H9 (cell line): Measurements from ENCODE around the gene TIAL1. TPM values are rescaled to one million over a fixed set of nuclear protein-coding genes. Genes with fewer than 3 reads are reported as not detected.

Source experiments
- DNase-seq: peaks from one replicate; pipeline ENCODE4 v3.0.0-alpha.2; 2017
- H2AFZ ChIP-seq: one replicate; pipeline ENCODE4 v1.6.1; 2013; ENCODE audit warnings: mild to moderate bottlenecking, low read length, control low read depth, moderate library complexity
- H2AK5ac ChIP-seq: 2 replicates; pipeline ENCODE4 v1.6.1; 2013; ENCODE audit warnings: low read length, control low read depth, mixed read lengths; ENCODE audit not compliant: insufficient read length
- H2BK120ac ChIP-seq: one replicate; pipeline ENCODE4 v1.6.1; 2013; ENCODE audit warnings: low read depth, mild to moderate bottlenecking, low read length, control low read depth, inconsistent platforms; ENCODE audit not compliant: poor library complexity, severe bottlenecking
- H2BK12ac ChIP-seq: 2 replicates; pipeline ENCODE4 v1.6.1; 2013; ENCODE audit warnings: low read length, control low read depth, mixed read lengths, low read depth; ENCODE audit not compliant: insufficient read length
- H2BK15ac ChIP-seq: 2 replicates; pipeline ENCODE4 v1.6.1; 2013; ENCODE audit warnings: low read depth, low read length, control low read depth
- H2BK20ac ChIP-seq: one replicate; pipeline ENCODE4 v1.6.1; 2013; ENCODE audit warnings: low read depth, mild to moderate bottlenecking, low read length, control low read depth, inconsistent platforms; ENCODE audit not compliant: poor library complexity, severe bottlenecking
- H2BK5ac ChIP-seq: 2 replicates; pipeline ENCODE4 v1.6.1; 2013; ENCODE audit warnings: low read length, control low read depth, mixed read lengths; ENCODE audit not compliant: insufficient read length
- H3K14ac ChIP-seq: 2 replicates; pipeline ENCODE4 v1.6.1; 2013; ENCODE audit warnings: low read length, control low read depth; ENCODE audit not compliant: insufficient read depth
- H3K18ac ChIP-seq: 2 replicates; pipeline ENCODE4 v1.6.1; 2013; ENCODE audit warnings: low read depth, mild to moderate bottlenecking, mixed read lengths, low read length, control low read depth; ENCODE audit not compliant: insufficient read length
- H3K23ac ChIP-seq: 2 replicates; pipeline ENCODE4 v1.6.1; 2013; ENCODE audit warnings: low read length, control low read depth, mixed read lengths, low read depth; ENCODE audit not compliant: insufficient read length
- H3K23me2 ChIP-seq: 2 replicates; pipeline ENCODE4 v1.6.1; 2013; ENCODE audit warnings: low read depth, mild to moderate bottlenecking, mixed read lengths, low read length, control low read depth; ENCODE audit not compliant: insufficient read length, poor library complexity, severe bottlenecking
- H3K27ac ChIP-seq: 2 replicates; pipeline ENCODE4 v1.5.1; 2013; ENCODE audit warnings: low read length, control low read depth, mixed read lengths, low read depth; ENCODE audit not compliant: insufficient read length
- H3K27me3 ChIP-seq: 2 replicates; pipeline ENCODE4 v1.6.1; 2013; ENCODE audit warnings: low read length, control low read depth, inconsistent platforms; ENCODE audit not compliant: insufficient read depth
- H3K4ac ChIP-seq: 2 replicates; pipeline ENCODE4 v1.6.1; 2013; ENCODE audit warnings: low read depth, mild to moderate bottlenecking, control low read depth, inconsistent platforms, low read length, moderate library complexity
- H3K4me1 ChIP-seq: 2 replicates; pipeline ENCODE4 v1.6.1; 2013; ENCODE audit warnings: low read length, control low read depth, inconsistent platforms; ENCODE audit not compliant: insufficient read depth
- H3K4me2 ChIP-seq: 2 replicates; pipeline ENCODE4 v1.6.1; 2013; ENCODE audit warnings: low read length, control low read depth, mixed read lengths; ENCODE audit not compliant: insufficient read length, insufficient read depth
- H3K56ac ChIP-seq: 2 replicates; pipeline ENCODE4 v1.6.1; 2013; ENCODE audit warnings: low read depth, mild to moderate bottlenecking, mixed read lengths, low read length, control low read depth; ENCODE audit not compliant: insufficient read length
- H3K79me1 ChIP-seq: 2 replicates; pipeline ENCODE4 v1.6.1; 2013; ENCODE audit warnings: low read depth, mild to moderate bottlenecking, moderate library complexity, low read length, control low read depth, inconsistent platforms; ENCODE audit not compliant: insufficient read depth, poor library complexity, severe bottlenecking
- H3K79me2 ChIP-seq: 2 replicates; pipeline ENCODE4 v1.6.1; 2013; ENCODE audit warnings: low read length, control low read depth, inconsistent platforms; ENCODE audit not compliant: insufficient read depth
- H3K9ac ChIP-seq: 2 replicates; pipeline ENCODE4 v1.6.1; 2013; ENCODE audit warnings: low read length, control low read depth, mixed read lengths; ENCODE audit not compliant: insufficient read length; ENCODE audit errors: extremely low read depth
- H3K9me3 ChIP-seq: one replicate; pipeline ENCODE4 v1.6.1; 2013; ENCODE audit warnings: low read depth, low read length, inconsistent platforms; ENCODE audit not compliant: control insufficient read depth
- H3T11ph ChIP-seq: one replicate; pipeline ENCODE4 v1.6.1; 2013; ENCODE audit warnings: mild to moderate bottlenecking, low read length, control low read depth, inconsistent platforms
- H4K20me1 ChIP-seq: one replicate; pipeline ENCODE4 v1.6.1; 2013; ENCODE audit not compliant: control insufficient read depth, insufficient read length, insufficient read depth
- H4K5ac ChIP-seq: 2 replicates; pipeline ENCODE4 v1.6.1; 2013; ENCODE audit warnings: low read depth, mild to moderate bottlenecking, mixed read lengths, low read length, control low read depth; ENCODE audit not compliant: insufficient read length
- H4K8ac ChIP-seq: replicated peaks from 2 replicates; pipeline ENCODE4 v1.6.1; 2013; ENCODE audit warnings: low read length, control low read depth, mixed read lengths, low read depth; ENCODE audit not compliant: insufficient read length
- H4K91ac ChIP-seq: 2 replicates; pipeline ENCODE4 v1.6.1; 2013; ENCODE audit warnings: low read depth, mild to moderate bottlenecking, moderate library complexity, mixed read lengths, low read length, control low read depth; ENCODE audit not compliant: insufficient read length
- H3K27ac Mint-ChIP-seq, 3 experiments: 2 replicates in 2 of 3; 3 replicates in 1 of 3; pipeline ENCODE4 v1.8.0; 2020 to 2021; ENCODE audit warnings: mixed read lengths in 3 of 3, mild to moderate bottlenecking in 1 of 3, moderate library complexity in 1 of 3
- H3K27me3 Mint-ChIP-seq: 2 replicates; pipeline ENCODE4 v1.8.0; 2021; ENCODE audit warnings: low read depth, mild to moderate bottlenecking, moderate library complexity, mixed read lengths
- H3K36me3 Mint-ChIP-seq, 3 experiments: 2 replicates in 2 of 3; 3 replicates in 1 of 3; pipeline ENCODE4 v1.8.0; 2020 to 2021; ENCODE audit warnings: low read depth in 3 of 3, mixed read lengths in 3 of 3; ENCODE audit not compliant: insufficient read depth in 1 of 3
- H3K4me1 Mint-ChIP-seq, 2 experiments: 2 replicates each; pipeline ENCODE4 v1.8.0; 2020; ENCODE audit warnings: mixed read lengths in 2 of 2
- H3K4me3 Mint-ChIP-seq, 2 experiments: 2 replicates in 1 of 2; 3 replicates in 1 of 2; pipeline ENCODE4 v1.8.0; 2020 to 2021; ENCODE audit warnings: mild to moderate bottlenecking in 2 of 2, mixed read lengths in 2 of 2, moderate library complexity in 1 of 2
- H3K9me3 Mint-ChIP-seq, 2 experiments: 2 replicates in 1 of 2; 3 replicates in 1 of 2; pipeline ENCODE4 v1.8.0; 2020; ENCODE audit warnings: mild to moderate bottlenecking in 2 of 2, mixed read lengths in 2 of 2, moderate library complexity in 1 of 2
- WGBS: extraction: QIAGEN DNeasy Blood & Tissue Kit; methylation state at CpG from one replicate; pipeline ENCODE4 v1.1.7; 2013; ENCODE audit warnings: missing lambda C conversion rate, low lambda C conversion rate, mixed read lengths; ENCODE audit not compliant: insufficient read length; ENCODE audit errors: extremely low coverage; 5-methylcytosine and 5-hydroxymethylcytosine counted together
- total RNA-seq: library from RNA; stranded (reverse); gene quantifications from 2 replicates; pipeline ENCODE4 v1.2.1, GENCODE V29; 2021
- TF ChIP-seq, protein P1 (sequence below): fragments of 200-600 bp; sonication (generic); conservative IDR thresholded peaks from 3 replicates; pipeline ENCODE4 v1.8.0; 2021; ENCODE audit warnings: antibody characterized with exemption, mild to moderate bottlenecking

TIAL1 gene
- total RNA-seq, 1 experiment from 2014 or later: 146 TPM

DNA sequence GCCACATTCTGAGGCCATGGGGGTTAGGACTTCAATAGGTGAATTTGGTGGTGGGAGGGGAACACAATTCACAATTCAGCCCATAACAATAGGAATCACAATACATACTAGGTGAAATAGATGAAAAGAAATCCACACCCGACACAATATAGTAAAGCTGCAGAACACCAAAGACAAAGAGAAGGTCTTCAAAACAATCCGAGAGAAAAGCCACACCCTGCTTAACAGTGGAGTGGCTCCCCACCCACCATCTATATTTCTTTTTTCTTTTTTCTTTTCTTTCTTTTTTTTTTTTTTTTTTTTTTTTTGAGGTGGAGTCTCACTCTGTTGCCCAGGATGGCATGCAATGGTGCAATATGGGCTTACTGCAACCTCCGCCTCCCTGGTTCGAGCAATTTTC is 14.7 kb upstream of the TIAL1 start:
- Histone ChIP-seq H3K4me1 (no peaks in the 10 kb centered on the region), H2BK120ac (no peak overlapping the region), H4K20me1 (no peaks in the 10 kb centered on the region), H3K23me2 (no peaks in the 10 kb centered on the region), H2BK20ac (no peak overlapping the region), H4K5ac (no peak overlapping the region), H3K4ac (no peak overlapping the region), H3K18ac (no peak overlapping the region), H3K79me2 (no peaks in the 10 kb centered on the region), H3K23ac (no peak overlapping the region), H3K56ac (no peak overlapping the region), H2AFZ (no peak overlapping the region), H2AK5ac (no peak overlapping the region), H3K27me3 (no peaks in the 10 kb centered on the region), H3K9ac (no peak overlapping the region), H4K91ac (no peak overlapping the region), H3K9me3 (no peaks in the 10 kb centered on the region), H2BK12ac (no peak overlapping the region), H3K27ac (no peak overlapping the region), H2BK5ac (no peak overlapping the region), H3K79me1 (no peaks in the 10 kb centered on the region), H2BK15ac (no peak overlapping the region), H3K4me2 (no peak overlapping the region), H3K14ac (no peak overlapping the region), H4K8ac (no peak overlapping the region), H3T11ph (no peak overlapping the region)
- TF ChIP-seq, protein P1, sequence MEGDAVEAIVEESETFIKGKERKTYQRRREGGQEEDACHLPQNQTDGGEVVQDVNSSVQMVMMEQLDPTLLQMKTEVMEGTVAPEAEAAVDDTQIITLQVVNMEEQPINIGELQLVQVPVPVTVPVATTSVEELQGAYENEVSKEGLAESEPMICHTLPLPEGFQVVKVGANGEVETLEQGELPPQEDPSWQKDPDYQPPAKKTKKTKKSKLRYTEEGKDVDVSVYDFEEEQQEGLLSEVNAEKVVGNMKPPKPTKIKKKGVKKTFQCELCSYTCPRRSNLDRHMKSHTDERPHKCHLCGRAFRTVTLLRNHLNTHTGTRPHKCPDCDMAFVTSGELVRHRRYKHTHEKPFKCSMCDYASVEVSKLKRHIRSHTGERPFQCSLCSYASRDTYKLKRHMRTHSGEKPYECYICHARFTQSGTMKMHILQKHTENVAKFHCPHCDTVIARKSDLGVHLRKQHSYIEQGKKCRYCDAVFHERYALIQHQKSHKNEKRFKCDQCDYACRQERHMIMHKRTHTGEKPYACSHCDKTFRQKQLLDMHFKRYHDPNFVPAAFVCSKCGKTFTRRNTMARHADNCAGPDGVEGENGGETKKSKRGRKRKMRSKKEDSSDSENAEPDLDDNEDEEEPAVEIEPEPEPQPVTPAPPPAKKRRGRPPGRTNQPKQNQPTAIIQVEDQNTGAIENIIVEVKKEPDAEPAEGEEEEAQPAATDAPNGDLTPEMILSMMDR: no peak
- H3K27ac Mint-ChIP-seq: no peak overlapping the region
- no peak for DNase-seq
- no peak overlapping the region for H3K4me3 Mint-ChIP-seq
- peaks cover 3 to 9% of the 10 kb centered on the region in 2 experiments for H3K9me3 Mint-ChIP-seq
- peaks cover 2 to 6% of the 10 kb centered on the region in 2 experiments for H3K4me1 Mint-ChIP-seq
- peaks cover 5% of the 10 kb centered on the region for H3K27me3 Mint-ChIP-seq
- H3K36me3 Mint-ChIP-seq: 0 out of 7 replicates have a peak, but pooled peaks cover 0 to 3% (median 3%) of the 10 kb centered on the region in 3 experiments
- WGBS: no CpG with 5 or more reads among the region's 4 CpGs
